GM19395 (cell line): ENCODE measurements around the gene MGLL.
A peak's percentile ranks its signal among the peaks of the same experiment; 100 is the strongest.

ENCODE experiments used
- ATAC-seq: cut with Tn5 transposase; IDR thresholded peaks from one replicate; pipeline ENCODE4 v1.9.1; 2021; ENCODE audit warnings: mild to moderate bottlenecking, moderate library complexity; ENCODE audit not compliant: unreplicated experiment

Gene MGLL

GRCh38 chr3:127760361-127760760, 62.0 kb downstream of the MGLL start:
- no peak for ATAC-seq

DNA sequence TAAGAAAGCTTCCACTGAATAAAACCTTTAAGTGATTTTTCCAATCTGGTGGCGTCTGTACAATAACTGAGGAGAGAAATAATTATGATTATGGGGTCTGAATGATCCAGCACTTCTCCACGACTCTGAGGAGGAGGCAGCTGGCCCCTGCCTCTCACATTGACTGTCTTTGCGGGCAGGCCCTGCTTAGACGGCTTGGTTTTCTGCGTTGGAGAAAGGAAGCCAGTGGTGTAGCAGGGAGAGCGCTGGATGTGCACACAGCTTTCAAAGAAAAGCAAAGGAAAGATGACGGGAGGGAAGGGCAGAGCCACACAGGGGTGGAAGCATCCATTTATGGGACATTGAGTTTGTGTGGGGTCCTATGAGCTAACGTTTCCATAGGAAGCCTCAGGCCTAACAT, 62.5 kb downstream of the MGLL start:
- no peak for ATAC-seq

GRCh38 chr3:127758013-127758412, 64.3 kb downstream of the MGLL start:
- no peak for ATAC-seq

- ATAC-seq: no peak
These were observed 67.0 kb downstream of the MGLL start for GRCh38 chr3:127755305-127755681.

GRCh38 chr3:127754411-127755304, 67.7 kb downstream of the MGLL start:
- no peak for ATAC-seq

GRCh38 chr3:127753898-127754410, 68.4 kb downstream of the MGLL start:
- no peak for ATAC-seq

GRCh38 chr3:127753338-127753737, 69.0 kb downstream of the MGLL start:
- ATAC-seq: no peak

DNA sequence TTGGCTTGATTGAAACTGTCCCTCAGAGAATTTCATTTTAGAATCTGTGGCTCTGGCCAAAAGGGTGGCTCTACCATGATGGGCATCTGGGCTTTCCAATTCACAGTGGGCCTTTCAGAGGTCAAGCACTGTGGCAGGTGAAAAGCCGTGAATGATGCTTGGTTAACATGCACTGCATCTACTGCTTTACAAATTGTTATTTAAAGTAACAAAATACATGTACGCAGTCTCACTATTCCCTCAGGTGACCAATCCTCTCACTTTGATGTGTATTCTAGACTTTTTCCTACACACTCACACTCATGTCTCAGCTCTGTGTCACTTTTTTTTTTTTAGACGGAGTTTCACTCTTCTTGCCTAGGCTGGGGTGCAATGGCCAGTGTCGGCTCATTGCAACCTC, 70.5 kb downstream of the MGLL start:
- ATAC-seq: no peak

DNA sequence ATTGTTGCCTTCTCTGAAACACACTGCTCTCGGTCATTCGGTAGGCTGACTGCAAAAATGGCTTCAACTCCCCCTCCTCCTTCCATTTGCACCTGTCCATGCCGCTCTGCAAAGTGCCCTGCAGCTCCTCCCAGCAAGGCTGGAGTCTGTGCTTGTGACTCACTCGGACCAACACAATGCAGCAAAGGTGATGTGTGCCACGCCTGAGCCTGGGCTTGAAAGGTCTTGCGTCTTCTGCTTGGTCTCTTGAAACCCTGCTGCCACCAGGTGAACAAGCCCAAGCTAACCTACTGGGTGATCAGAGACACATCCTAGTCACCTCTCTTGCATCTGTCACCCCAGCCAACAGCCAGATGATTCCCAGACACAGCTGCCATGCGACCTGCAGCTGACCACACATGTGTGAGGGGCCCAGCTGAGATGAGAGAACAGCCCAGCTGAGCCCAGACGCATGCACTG, 71.1 kb downstream of the MGLL start:
- ATAC-seq: no peak

GRCh38 chr3:127750226-127751031, 71.9 kb downstream of the MGLL start:
- ATAC-seq: peak; percentile 53

GRCh38 chr3:127749787-127750225, 72.5 kb downstream of the MGLL start:
- ATAC-seq: no peak

GRCh38 chr3:127749361-127749760, 73.0 kb downstream of the MGLL start:
- no peak for ATAC-seq

GRCh38 chr3:127748754-127749327, 73.5 kb downstream of the MGLL start:
- no peak for ATAC-seq

GRCh38 chr3:127747751-127748521, 74.4 kb downstream of the MGLL start:
- ATAC-seq: no peak

- ATAC-seq: no peak
These were observed 75.2 kb downstream of the MGLL start for GRCh38 chr3:127747066-127747465.

DNA sequence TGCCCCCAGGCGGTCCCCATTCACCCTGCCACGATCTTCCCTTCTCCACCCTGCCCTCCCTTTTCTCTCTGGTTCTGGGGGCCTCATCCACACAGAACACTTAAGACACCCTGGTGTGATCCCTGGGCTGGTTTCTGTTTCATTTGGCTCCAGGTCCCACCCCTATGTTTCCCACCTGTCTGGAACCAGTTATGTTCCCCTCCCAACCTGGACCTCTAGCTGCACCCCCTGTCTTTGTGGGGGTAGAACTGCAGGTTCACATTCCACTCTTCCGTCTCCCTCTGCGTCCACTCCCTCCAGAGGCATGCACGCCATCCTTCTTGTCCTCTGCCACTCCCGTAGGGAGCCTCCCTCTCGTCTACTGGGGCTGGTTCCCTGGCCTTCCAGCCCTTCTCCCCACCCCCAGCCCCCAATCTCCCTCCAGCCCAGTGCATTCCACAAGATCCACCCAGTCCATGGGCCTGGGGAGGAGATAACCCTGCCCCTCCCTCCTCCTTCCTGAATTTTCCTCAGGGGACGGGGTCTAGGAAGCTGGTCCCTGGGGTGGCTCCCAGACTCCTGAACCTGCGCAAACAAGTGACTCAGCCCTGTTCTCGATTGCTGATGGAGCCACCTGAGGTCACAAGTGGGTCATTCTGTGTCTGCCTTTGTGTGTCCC, 75.8 kb downstream of the MGLL start:
- ATAC-seq: no peak

GRCh38 chr3:127745656-127746399, 76.5 kb downstream of the MGLL start:
- ATAC-seq: no peak

DNA sequence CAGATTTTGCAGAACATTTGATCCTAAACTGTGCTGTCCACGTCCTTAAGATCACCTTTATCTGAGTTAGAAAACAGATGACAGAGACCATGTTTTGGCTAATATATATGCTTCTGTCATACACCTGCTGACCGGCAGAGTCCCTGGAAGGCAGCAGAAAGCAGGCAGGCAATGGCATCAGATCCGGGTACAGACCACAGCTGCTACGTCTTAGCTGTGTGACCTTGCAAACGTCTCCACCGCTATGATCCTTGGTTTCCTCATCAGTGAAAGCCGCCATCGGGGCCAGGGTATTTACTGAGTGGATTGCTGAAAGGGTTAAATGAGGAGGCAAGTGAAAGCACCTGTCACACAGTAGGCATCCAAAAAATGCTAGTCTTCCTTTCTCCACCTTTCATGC, 77.4 kb downstream of the MGLL start:
- ATAC-seq: no peak

DNA sequence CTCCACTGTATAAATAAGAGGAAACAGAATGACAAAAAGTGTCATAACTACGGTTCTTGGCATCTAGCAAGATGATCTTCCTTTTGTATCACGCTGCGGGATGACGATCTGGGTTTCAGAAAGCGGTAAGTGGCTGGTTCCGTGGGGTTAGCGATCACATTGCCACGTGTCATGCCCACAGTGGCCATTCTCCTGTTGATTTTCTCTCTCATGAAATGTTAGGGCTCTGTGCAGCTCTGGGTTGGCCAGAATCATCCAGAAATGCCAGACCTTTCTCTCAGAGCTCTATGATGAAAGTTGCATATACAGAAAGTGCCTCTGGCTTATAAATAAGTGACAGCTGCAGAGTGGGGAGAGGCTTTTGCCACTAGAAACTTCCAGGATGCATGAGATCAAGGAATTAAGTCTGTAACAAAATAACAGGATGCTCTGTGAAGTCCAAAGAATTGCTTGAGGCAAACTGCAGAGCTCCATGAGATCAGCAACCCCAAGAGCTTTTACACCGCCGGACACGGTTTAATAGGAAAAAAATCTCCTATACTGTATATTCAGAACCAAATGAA, 78.0 kb downstream of the MGLL start:
- ATAC-seq: no peak
